ENCODE data around the gene CCHCR1. TPM values are rescaled to one million over a fixed set of nuclear protein-coding genes. Genes with fewer than 3 reads are reported as not detected.

The CCHCR1 gene
- total and polyA plus RNA-seq, 2 of the 13 experiments (the other 11 are each of a cell fraction or from before 2014, with no cell fraction given), result 14.6 to 28.2 TPM

DNA sequence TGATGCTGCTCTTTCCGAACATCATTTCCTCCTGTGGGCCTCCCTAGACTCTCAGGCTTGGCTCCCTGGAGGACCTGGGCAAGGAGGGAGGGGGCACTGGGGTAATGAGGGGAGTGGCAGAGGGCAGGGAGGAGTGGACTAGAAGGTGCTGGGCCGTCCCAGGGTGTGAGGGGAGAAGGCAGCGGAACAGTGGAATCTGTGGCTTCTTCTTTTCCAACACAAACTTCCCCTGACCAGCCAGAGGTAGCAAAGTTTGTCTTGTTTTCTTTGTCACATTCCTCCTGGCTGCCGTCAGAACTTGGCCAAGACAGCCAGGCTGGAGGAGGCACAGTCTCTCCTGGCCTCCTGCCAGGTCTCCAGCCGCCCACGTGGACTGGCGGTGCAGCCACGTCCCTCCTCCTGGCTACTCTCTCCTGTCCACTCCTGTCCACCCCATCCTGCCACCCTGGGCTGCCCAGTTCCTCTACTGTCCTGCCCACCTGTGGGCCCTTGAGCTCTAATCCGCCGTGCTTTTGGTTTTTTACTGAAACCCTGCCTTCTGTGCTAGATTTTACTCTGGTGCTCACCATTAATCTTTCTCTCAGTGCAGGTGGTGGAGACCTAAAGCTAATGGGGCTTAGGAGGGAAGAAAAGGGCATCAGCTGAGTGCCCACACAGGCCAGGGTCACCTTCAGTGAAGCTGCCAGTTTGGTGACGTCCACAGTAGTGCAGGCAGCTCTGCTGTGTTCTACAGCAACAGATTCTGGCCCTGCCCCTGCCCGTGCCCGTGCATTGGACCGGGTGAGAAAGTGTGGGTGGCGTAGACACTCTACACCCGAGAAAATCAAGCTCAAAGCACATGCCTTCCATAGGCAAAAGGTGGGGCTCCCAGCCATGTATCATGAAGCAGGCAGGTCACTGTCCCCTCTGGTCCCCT, 34.6 kb downstream of the CCHCR1 start (continued):
- TF ChIP-seq, protein P1, sequence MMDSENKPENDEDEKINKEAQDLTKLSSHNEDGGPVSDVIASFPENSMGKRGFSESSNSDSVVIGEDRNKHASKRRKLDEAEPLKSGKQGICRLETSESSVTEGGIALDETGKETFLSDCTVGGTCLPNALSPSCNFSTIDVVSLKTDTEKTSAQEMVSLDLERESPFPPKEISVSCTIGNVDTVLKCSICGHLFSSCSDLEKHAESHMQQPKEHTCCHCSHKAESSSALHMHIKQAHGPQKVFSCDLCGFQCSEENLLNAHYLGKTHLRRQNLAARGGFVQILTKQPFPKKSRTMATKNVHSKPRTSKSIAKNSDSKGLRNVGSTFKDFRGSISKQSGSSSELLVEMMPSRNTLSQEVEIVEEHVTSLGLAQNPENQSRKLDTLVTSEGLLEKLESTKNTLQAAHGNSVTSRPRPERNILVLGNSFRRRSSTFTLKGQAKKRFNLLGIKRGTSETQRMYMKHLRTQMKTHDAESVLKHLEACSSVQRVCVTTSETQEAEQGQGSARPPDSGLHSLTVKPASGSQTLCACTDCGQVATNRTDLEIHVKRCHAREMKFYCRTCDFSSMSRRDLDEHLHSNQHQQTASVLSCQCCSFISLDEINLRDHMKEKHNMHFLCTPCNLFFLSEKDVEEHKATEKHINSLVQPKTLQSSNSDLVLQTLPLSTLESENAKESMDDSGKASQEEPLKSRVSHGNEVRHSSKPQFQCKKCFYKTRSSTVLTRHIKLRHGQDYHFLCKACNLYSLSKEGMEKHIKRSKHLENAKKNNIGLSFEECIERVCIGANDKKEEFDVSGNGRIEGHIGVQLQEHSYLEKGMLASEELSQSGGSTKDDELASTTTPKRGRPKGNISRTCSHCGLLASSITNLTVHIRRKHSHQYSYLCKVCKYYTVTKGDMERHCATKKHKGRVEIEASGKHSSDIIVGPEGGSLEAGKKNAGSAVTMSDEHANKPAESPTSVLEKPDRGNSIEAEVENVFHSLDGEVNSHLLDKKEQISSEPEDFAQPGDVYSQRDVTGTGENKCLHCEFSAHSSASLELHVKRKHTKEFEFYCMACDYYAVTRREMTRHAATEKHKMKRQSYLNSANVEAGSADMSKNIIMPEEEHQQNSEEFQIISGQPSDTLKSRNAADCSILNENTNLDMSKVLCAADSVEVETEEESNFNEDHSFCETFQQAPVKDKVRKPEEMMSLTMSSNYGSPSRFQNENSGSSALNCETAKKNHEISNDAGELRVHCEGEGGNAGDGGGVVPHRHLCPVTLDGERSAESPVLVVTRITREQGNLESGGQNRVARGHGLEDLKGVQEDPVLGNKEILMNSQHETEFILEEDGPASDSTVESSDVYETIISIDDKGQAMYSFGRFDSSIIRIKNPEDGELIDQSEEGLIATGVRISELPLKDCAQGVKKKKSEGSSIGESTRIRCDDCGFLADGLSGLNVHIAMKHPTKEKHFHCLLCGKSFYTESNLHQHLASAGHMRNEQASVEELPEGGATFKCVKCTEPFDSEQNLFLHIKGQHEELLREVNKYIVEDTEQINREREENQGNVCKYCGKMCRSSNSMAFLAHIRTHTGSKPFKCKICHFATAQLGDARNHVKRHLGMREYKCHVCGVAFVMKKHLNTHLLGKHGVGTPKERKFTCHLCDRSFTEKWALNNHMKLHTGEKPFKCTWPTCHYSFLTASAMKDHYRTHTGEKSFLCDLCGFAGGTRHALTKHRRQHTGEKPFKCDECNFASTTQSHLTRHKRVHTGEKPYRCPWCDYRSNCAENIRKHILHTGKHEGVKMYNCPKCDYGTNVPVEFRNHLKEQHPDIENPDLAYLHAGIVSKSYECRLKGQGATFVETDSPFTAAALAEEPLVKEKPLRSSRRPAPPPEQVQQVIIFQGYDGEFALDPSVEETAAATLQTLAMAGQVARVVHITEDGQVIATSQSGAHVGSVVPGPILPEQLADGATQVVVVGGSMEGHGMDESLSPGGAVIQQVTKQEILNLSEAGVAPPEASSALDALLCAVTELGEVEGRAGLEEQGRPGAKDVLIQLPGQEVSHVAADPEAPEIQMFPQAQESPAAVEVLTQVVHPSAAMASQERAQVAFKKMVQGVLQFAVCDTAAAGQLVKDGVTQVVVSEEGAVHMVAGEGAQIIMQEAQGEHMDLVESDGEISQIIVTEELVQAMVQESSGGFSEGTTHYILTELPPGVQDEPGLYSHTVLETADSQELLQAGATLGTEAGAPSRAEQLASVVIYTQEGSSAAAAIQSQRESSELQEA (CRISPR knock-in tag; IDR thresholded peaks at IDR 0.05; ENCODE audit: not compliant biosample characterization), result no peak
- no peak for TF ChIP-seq FOXA1 (IDR thresholded peaks at IDR 0.05)
- no peak for TF ChIP-seq FOXA1 (CRISPR knock-in tag; IDR thresholded peaks at IDR 0.05)
- TF ChIP-seq CBX2 (IDR thresholded peaks at IDR 0.05; ENCODE audit: low read depth, low read length), result no peak
- TF ChIP-seq CBX2 (CRISPR knock-in tag; IDR thresholded peaks at IDR 0.05; ENCODE audit: low read depth), result no peak
- TF ChIP-seq PHF8 (CRISPR knock-in tag; IDR thresholded peaks at IDR 0.05), result no peak
- no peak for TF ChIP-seq U2AF2 (IDR thresholded peaks at IDR 0.05; ENCODE audit: low read depth, low read length)
- no peak for TF ChIP-seq ZNF326 (CRISPR knock-in tag; IDR thresholded peaks at IDR 0.05; ENCODE audit: borderline replicate concordance)
- TF ChIP-seq NAIF1 (CRISPR knock-in tag; IDR thresholded peaks at IDR 0.05; ENCODE audit: borderline replicate concordance), result no peak
- no peak for TF ChIP-seq MATR3 (CRISPR knock-in tag; IDR thresholded peaks at IDR 0.05)
- TF ChIP-seq THYN1 (CRISPR knock-in tag; IDR thresholded peaks at IDR 0.05; ENCODE audit: borderline replicate concordance, low read depth), result no peak
- TF ChIP-seq SMARCE1 (IDR thresholded peaks at IDR 0.05; ENCODE audit: borderline replicate concordance), result no peak
- TF ChIP-seq ZFY (CRISPR knock-in tag; IDR thresholded peaks at IDR 0.05), result no peak
- no peak for TF ChIP-seq GPN1 (CRISPR knock-in tag; IDR thresholded peaks at IDR 0.05; ENCODE audit: borderline replicate concordance)
- no peak for TF ChIP-seq ZNF776 (CRISPR knock-in tag; IDR thresholded peaks at IDR 0.05)
- no peak for TF ChIP-seq GABPA (IDR thresholded peaks at IDR 0.05; ENCODE audit: low read depth, low read length)
- no peak for TF ChIP-seq GABPA (CRISPR knock-in tag; IDR thresholded peaks at IDR 0.05; ENCODE audit: low read depth)
- TF ChIP-seq TCF12 (IDR thresholded peaks at IDR 0.05), result no peak
- no peak for TF ChIP-seq TCF12 (CRISPR knock-in tag; IDR thresholded peaks at IDR 0.05)
- TF ChIP-seq, protein P2, sequence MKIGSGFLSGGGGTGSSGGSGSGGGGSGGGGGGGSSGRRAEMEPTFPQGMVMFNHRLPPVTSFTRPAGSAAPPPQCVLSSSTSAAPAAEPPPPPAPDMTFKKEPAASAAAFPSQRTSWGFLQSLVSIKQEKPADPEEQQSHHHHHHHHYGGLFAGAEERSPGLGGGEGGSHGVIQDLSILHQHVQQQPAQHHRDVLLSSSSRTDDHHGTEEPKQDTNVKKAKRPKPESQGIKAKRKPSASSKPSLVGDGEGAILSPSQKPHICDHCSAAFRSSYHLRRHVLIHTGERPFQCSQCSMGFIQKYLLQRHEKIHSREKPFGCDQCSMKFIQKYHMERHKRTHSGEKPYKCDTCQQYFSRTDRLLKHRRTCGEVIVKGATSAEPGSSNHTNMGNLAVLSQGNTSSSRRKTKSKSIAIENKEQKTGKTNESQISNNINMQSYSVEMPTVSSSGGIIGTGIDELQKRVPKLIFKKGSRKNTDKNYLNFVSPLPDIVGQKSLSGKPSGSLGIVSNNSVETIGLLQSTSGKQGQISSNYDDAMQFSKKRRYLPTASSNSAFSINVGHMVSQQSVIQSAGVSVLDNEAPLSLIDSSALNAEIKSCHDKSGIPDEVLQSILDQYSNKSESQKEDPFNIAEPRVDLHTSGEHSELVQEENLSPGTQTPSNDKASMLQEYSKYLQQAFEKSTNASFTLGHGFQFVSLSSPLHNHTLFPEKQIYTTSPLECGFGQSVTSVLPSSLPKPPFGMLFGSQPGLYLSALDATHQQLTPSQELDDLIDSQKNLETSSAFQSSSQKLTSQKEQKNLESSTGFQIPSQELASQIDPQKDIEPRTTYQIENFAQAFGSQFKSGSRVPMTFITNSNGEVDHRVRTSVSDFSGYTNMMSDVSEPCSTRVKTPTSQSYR (CRISPR knock-in tag; IDR thresholded peaks at IDR 0.05; ENCODE audit: borderline replicate concordance), result no peak
- TF ChIP-seq RBFOX2 (IDR thresholded peaks at IDR 0.05; ENCODE audit: low read depth, low read length), result no peak

Data from HepG2 (cell line).